GM19043 (cell line): Measurements from ENCODE around the gene C13orf42.

Source experiments
- ATAC-seq: cut with Tn5 transposase; IDR thresholded peaks from one replicate; pipeline ENCODE4 v1.9.1; 2021; ENCODE audit warnings: low read depth; ENCODE audit not compliant: unreplicated experiment

C13orf42 gene

GRCh38 chr13:51067210-51067701, 43.8 kb downstream of the C13orf42 start:
- ATAC-seq = no peak

DNA sequence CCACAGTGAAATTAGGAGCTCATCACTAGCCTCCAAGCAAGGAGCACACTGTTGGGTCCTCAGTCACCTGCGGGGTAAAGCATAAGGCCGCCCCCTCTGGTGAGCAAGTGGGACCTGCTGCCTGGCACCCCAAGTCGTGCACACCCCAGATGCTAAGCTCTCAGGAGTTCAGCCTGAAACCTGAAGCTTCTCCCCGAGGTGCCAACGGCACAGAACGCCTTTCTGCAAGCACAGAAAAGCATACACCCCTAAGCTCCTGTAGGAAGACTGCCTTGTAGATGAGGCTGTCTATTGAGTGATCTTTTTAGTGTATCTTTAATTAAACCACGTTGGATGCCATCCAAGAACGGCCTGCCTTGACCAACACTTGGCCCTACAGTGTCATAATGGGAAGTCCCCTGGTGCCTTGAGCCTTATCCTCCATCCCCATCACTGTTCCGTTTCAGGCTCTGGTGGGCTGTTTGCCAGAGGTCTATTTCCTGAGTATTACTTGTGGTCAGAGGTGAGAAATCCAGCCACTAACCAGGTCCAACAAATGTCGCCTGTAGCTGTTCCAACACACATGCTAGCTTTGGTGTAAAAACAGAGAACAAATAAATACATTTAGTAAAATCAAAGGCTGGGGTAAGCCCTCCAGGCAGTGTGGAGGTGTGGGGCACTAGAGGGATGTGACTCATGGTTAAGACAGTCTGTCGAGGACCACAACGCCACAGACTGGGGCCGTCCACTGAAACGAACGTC, 44.8 kb downstream of the C13orf42 start:
- ATAC-seq = no peak

- ATAC-seq = no peak
Observed at GRCh38 chr13:51065372-51066090, 45.5 kb downstream of the C13orf42 start.

DNA sequence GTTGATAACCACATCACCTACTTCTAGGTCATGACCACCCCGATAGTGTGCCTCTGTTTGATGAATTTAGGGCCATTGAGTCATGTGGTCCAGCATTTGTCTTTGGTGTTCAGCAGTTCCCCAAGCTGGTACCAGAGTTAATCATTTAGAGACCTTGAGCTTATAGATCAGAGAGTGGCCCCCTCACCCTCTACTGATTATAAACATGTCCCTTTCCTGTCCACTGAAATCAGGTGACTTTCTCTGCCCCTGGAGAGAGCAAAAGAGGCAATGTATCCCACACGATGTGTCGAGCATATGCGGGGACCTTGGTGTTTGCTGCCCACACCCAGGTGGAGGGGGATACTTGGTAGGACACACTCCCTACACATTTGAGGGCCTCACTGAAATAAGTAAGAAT, 46.3 kb downstream of the C13orf42 start:
- no peak for ATAC-seq

GRCh38 chr13:51063909-51064308, 47.2 kb downstream of the C13orf42 start:
- ATAC-seq = no peak

DNA sequence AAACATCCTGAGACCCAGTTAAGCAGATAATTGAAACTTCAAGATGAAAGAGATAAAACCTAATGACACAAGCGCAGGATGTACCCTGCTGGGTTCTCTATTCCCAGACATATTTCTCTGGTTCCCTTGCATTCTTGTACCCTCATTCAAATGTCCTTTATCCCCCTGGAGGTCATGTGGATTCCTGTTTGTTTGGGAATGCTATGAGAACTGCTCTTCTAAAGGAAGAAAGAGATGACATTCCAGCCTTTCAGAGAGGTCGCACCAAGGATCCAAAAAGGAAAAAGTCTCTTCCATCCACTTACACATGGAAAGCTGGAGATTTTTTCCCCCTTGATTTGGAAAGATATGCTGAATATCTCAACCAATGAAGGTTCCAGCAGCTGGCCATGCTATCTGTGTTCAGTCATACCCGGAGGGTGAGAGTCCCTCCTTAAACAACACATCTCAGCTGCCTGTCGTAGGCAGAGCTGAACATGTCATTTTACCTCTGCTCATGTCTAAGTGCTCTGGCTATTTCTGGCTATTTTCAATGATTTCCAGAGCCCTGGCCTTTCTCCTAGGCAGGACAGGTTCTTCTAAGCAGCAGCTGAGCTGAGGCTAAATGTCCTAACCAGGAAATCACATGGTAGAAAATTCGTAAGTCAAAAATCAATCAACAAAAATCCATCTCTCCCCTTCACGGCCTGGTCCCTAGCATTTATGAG, 52.5 kb downstream of the C13orf42 start:
- no peak for ATAC-seq

DNA sequence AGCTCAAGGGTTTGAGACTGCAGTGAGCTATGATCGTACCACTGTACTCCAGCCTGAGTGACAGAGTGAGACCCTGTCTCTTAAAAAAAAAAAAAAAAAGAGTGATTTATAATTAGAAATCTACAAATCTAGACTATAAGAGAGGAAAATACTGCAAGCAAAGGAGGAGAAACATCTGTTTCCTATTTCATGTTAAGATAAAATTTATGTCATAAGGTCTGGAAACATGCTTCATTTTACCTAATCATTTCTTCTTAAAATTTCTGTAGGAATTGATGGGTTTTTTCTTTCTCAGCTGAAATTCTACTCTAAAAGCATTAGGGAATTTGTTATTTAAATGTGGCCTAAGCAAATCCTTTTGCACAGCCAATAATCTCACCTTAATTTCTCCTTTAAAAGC, 53.2 kb downstream of the C13orf42 start:
- no peak for ATAC-seq

DNA sequence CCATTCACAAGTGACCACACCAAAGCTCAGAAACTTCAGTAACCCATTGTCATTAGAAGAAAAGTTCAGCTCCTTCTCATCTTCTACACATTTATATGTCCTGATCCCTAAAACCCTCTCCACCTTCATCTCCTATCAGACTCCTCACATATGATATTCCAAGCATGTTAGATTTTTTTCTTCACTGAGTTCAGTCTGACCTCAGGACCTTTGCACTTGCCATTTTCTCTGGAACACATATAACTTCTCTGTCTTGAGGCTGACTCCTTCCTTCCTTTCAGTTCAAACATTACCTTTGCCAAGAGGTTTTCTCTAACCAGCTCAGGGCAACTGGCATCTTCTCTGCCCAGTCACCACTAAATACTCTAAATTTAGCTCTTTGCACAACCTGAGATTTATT, 54.1 kb downstream of the C13orf42 start:
- no peak for ATAC-seq

DNA sequence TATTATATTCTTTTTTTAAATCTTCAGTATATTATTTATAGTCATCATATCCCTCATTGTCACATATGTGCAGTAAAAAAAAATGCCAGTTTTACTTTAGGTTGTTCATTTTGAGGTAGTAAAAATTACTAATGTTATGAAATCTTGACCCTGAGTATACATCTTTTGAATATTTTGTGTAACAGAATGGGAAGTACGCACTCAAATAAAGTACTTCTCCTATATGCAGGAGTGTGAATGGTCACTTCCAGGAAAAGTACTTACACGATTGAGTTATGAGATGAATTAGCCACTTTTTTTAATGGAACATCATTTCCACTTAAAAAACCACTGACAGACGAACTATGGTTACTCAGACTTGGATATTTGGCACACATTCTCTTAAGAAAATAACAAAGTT, 58.5 kb downstream of the C13orf42 start:
- ATAC-seq = no peak

DNA sequence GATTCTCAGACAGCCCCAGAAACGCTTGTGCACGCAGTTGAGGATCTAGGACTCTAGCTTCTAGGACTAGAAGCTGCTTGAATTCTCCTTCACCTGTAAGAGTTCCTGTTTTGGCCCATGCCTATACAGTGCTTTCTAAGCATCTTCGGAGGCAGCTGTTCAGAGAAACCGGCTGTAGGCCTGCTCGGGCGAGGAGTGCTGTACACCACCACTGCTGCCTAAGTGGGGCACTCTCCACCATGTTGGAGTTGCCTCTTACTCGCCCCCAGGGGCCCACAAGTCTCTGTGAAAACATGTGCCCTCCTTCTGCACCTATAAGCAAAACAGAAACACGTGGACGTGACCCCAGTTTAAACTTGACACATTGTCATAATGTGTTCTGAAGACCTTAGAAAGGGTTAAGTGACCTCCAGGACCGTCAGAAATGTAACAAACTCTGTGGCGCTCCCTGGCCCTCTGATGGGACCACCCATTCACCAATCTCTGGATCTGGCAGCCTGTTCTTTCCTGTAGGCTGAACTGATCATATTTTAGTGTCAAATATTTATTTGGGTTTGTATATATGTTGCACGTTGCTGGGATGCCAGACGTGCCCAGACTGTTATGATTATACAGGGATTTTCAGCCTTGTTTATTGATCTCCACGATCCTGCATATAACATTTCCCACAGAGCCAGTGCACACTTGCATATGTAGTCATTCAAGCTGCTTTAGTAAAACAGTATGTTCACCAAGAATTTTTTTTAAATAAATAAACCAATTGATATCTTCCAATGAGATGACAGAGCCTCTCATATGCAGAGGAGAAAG, 60.8 kb downstream of the C13orf42 start:
- no peak for ATAC-seq

- ATAC-seq = no peak
Observed at GRCh38 chr13:51048616-51049015, 62.5 kb downstream of the C13orf42 start.

DNA sequence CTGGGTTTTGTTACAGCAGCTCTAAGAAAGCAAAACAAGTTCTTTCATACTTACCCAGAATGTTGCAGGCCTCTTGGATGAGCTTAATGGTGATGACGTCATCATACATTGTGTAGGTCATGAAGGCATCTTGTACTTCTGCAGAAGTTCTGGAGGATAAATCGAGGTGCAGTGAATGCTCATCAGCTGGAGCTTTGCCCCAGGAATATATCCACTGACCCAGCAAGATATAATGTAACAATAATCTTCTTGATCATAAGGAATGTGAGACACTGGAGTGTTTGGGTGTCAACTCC, 63.0 kb downstream of the C13orf42 start:
- ATAC-seq = no peak

DNA sequence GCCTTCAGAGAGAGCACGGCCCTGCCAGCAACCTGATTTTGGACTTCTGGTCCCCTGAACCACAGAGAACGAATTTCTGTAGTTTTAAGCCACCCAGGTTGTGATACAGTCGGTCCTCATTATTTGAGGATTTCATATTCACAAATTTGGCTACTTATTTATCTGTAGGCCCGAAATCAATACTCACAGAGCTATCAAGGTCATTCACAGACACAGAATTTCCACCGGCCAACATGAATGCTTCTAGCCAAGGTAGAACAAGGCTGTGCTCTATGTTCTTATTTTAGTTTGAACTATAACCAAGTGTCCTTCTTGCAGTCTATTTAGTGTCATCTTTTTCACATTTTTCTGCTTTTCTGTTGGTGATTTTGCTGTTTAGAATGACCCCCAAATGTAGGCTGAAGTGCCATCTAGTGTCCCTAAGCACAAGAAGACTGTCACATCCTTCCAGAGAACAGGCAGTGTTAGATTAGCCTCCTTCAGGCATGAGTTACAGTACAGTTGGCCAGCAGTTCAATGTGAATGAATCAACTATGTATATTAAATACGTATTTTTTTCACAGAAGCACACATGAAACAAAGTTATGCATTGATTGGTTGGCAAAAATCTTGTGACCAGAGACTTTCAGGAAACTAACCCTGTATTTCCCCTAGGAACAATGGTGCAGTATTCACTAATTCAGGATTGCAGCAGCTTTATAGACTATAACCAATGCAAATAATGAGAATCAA, 63.5 kb downstream of the C13orf42 start:
- ATAC-seq = no peak

GRCh38 chr13:51045451-51045850, 65.6 kb downstream of the C13orf42 start:
- no peak for ATAC-seq

DNA sequence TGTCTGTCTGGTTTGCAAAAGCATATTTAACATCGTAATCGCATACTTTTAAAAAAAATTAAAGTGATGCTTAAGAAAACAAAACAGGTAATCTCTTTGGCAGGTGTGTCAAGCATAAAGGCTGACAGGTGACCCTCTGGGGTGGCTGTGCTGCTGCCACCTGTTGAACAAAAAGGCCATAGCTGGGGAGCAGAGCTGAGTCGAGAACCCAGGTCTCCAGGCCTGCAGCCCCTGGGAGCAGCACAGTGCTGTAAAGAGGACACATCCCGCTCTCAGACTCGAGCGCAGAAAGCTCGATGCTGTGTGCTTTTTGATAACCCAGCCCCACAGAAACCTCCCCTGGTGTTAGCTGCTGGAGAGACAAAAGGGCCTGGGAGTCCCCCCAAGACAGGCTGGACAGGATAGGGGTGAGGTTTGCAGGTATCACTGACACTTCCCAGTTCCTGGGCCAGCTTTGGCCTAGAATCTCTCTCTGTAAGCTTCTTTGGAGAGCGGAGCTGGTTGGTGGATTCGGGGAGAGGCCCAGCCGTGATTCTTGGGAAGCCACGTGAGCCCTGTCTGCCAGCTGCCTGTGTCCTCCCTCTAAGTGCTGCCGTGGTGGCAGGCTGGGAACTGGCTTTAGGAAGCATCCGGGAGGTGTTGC, 66.9 kb downstream of the C13orf42 start:
- ATAC-seq = no peak

DNA sequence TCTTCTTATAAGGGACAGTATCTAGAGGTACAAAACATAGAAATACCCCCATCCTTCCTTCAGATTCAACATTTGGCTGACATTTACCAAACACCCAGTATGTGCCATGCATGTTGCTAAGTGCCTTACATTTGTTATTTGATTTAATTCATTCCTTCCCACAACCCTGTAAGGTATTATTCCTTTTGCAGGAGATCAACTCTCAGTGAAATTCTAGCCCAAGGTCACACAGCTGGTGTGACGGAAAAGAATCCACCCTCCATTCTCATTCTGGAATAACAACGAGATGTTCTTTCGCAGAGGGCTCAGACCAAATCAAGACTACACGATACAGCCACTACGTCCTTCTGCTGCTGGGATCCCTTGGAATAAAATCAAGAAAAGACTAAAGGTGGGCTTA, 67.8 kb downstream of the C13orf42 start:
- ATAC-seq = no peak

DNA sequence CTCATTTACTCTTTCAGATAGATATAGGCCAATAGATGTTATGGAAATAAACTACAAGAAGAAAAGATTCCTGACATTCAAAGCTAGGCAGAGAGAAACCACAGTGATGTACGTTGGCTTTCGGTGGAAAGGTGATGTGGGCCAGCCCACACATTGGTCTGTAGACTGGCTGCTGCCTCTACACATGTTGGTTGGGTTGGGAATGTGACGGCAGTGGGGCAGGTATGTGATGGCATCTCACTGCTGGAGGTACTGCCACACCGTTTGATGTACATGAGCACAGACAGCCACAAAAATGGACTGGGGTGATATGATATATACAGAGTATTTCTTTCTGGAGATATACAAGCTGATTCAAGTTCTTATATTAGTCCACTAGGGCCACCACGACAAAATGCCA, 69.4 kb downstream of the C13orf42 start:
- no peak for ATAC-seq

DNA sequence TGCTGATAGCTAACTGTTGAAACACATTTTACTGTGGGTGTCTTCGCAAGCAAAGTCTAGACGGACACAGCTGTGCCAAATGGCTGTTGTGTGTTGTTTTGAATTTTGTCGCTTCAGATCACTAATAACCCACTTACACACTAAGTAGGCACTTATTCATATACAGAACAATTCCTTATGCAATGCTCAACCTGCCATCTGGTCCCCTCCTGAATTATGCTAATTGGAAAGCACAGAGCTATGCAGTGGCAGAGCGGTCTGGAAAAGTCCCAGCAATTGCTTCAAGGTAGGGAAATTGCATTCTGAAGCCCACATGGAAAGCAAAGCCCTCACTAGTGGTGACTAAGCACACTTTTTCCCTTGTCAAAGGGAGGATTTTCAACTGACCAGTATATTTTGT, 69.9 kb downstream of the C13orf42 start:
- no peak for ATAC-seq

DNA sequence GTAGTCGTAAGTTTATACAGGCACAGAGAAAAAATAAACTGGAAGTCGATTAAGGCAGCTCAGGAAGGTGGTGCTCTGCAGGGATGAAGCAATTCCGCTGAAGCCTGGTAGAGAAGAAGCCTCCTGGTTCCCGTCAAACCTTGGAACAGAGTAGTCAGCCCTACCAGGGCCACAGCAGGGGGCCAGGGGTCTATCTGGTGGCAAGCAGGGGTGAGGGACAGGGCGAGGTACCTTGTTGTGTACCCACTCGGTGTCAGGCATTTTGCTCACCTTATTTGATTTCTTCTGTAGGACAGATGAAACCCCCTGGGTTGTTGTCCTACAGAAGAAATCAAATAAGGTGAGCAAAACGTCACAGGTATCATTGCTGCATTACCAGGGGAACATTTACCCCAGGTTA, 70.6 kb downstream of the C13orf42 start:
- no peak for ATAC-seq

DNA sequence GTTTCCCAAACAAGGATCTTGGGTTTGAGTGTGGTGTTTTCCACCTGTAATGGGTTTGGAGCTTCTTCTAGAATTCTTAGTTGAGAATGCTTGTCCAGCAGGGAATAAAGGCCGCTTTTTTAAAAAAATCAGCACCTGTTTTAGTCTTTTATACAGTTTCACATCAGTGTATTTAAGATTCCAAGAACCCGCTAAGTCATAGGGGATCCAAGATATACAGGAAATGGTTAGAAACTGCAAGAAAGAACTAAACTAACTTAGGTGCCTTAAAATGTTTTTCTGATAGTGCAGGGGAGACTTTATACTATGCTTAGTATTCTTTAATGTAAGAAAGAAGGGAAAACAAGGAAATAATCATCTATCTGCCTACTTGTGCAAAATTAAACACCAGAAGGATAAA, 74.7 kb downstream of the C13orf42 start:
- no peak for ATAC-seq
